VCaP (cell line): ENCODE results near the gene FIGN.

Source experiments
- H3K27ac ChIP-seq: fragments of 450-650 bp; 2 replicates; pipeline ENCODE4 v1.5.1; 2017
- CTCF ChIP-seq: fragments of 450-650 bp; conservative IDR thresholded peaks from 2 replicates; pipeline ENCODE4 v1.5.1; 2017; ENCODE audit warnings: mild to moderate bottlenecking, moderate library complexity

Gene FIGN

GRCh38 chr2:163606878-163607277, 128.9 kb downstream of the FIGN start:
- TF ChIP-seq CTCF, result no peak
- no peak overlapping the region for H3K27ac ChIP-seq

GRCh38 chr2:163605779-163606178, 130.0 kb downstream of the FIGN start:
- no peak for TF ChIP-seq CTCF
- no peak overlapping the region for H3K27ac ChIP-seq

GRCh38 chr2:163604941-163605555, 130.8 kb downstream of the FIGN start:
- no peak overlapping the region for H3K27ac ChIP-seq

GRCh38 chr2:163602196-163602595, 133.6 kb downstream of the FIGN start:
- TF ChIP-seq CTCF, result no peak
- H3K27ac ChIP-seq, result no peak overlapping the region

More at GRCh38 chr2:163604941-163605555, 130.8 kb downstream of the FIGN start:
- TF ChIP-seq CTCF, result no peak

GRCh38 chr2:163601377-163601776, 134.4 kb downstream of the FIGN start:
- no peak overlapping the region for H3K27ac ChIP-seq
- TF ChIP-seq CTCF, result no peak

GRCh38 chr2:163600801-163601200, 135.0 kb downstream of the FIGN start:
- TF ChIP-seq CTCF, result no peak
- H3K27ac ChIP-seq, result no peak overlapping the region

GRCh38 chr2:163595028-163595427, 140.8 kb downstream of the FIGN start:
- no peak overlapping the region for H3K27ac ChIP-seq
- TF ChIP-seq CTCF, result no peak
